Measurements from ENCODE around the gene PCBD2.

DNA sequence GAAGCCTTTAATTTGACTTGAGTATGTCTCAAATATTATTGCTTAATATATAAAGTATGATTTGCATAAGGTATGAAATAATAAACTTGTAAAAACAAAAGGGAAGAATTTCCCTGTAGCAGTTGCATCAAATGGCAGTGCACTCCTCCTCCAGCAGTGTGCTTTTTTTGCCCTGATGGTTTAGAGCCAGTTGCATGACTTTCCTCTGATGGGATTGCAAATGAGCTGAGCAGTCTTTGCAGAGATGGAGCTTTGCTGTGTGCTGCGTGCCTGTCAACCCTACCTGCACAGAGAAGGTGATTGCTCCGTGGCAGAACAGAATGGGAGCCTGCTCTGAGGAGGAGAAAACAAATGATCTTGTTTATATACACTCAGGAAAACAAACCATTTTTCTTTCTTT, 40.1 kb downstream of the PCBD2 start:
- TF ChIP-seq, protein P1, sequence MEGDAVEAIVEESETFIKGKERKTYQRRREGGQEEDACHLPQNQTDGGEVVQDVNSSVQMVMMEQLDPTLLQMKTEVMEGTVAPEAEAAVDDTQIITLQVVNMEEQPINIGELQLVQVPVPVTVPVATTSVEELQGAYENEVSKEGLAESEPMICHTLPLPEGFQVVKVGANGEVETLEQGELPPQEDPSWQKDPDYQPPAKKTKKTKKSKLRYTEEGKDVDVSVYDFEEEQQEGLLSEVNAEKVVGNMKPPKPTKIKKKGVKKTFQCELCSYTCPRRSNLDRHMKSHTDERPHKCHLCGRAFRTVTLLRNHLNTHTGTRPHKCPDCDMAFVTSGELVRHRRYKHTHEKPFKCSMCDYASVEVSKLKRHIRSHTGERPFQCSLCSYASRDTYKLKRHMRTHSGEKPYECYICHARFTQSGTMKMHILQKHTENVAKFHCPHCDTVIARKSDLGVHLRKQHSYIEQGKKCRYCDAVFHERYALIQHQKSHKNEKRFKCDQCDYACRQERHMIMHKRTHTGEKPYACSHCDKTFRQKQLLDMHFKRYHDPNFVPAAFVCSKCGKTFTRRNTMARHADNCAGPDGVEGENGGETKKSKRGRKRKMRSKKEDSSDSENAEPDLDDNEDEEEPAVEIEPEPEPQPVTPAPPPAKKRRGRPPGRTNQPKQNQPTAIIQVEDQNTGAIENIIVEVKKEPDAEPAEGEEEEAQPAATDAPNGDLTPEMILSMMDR (IDR thresholded peaks at IDR 0.05) = no peak
- no peak for TF ChIP-seq POLR2AphosphoS5 (IDR thresholded peaks at IDR 0.05)

Data from sigmoid colon (tissue), 4 donors.